ENCODE results near the gene GIMAP1.

The GIMAP1 gene

GRCh38 chr7:150723467-150723866 lies 7.1 kb downstream of the GIMAP1 start:
- DNase-seq = no peak

GRCh38 chr7:150727381-150727780 lies 11.0 kb downstream of the GIMAP1 start:
- no peak for DNase-seq

GRCh38 chr7:150728011-150728410 lies 11.6 kb downstream of the GIMAP1 start:
- no peak for DNase-seq

- no peak for DNase-seq
Measured at GRCh38 chr7:150728609-150729008, 12.2 kb downstream of the GIMAP1 start.

GRCh38 chr7:150731916-150732315 lies 15.5 kb downstream of the GIMAP1 start:
- DNase-seq = no peak

GRCh38 chr7:150732786-150733481 lies 16.5 kb downstream of the GIMAP1 start:
- no peak for DNase-seq

GRCh38 chr7:150733482-150734095 lies 17.2 kb downstream of the GIMAP1 start:
- DNase-seq = no peak

GRCh38 chr7:150734254-150734653 lies 17.8 kb downstream of the GIMAP1 start:
- no peak for DNase-seq

- DNase-seq = no peak
Measured at GRCh38 chr7:150735596-150736358, 19.4 kb downstream of the GIMAP1 start.

- DNase-seq = no peak
Measured at GRCh38 chr7:150736864-150737263, 20.5 kb downstream of the GIMAP1 start.

GRCh38 chr7:150737265-150738055 lies 21.0 kb downstream of the GIMAP1 start, which contains the start of gene GIMAP5:
TSS of gene GIMAP5 (plus strand) at chr7:150737418. CDS start at chr7:150740885, 3,467 bp downstream.
- no peak for DNase-seq

- no peak for DNase-seq
Measured at GRCh38 chr7:150738092-150738491, 21.7 kb downstream of the GIMAP1 start.

GRCh38 chr7:150738591-150739001 lies 22.2 kb downstream of the GIMAP1 start:
- no peak for DNase-seq

GRCh38 chr7:150739033-150739432 lies 22.6 kb downstream of the GIMAP1 start:
- DNase-seq = no peak

GRCh38 chr7:150740053-150740452 lies 23.6 kb downstream of the GIMAP1 start:
- DNase-seq = no peak

- DNase-seq = no peak
Measured at GRCh38 chr7:150742286-150742968, 26.0 kb downstream of the GIMAP1 start.

GRCh38 chr7:150744041-150744656 lies 27.7 kb downstream of the GIMAP1 start:
- no peak for DNase-seq

- DNase-seq = no peak
Measured at GRCh38 chr7:150745086-150745485, 28.7 kb downstream of the GIMAP1 start.

GRCh38 chr7:150745876-150746275 lies 29.5 kb downstream of the GIMAP1 start:
- no peak for DNase-seq

- DNase-seq = no peak
Measured at GRCh38 chr7:150746921-150747320, 30.5 kb downstream of the GIMAP1 start.

GRCh38 chr7:150748376-150748775 lies 32.0 kb downstream of the GIMAP1 start:
- no peak for DNase-seq

GRCh38 chr7:150751702-150752101 lies 35.3 kb downstream of the GIMAP1 start:
- no peak for DNase-seq
